GM21723 (cell line): Measurements from ENCODE around the gene MAN2A2.

Source experiments
- ATAC-seq: cut with Tn5 transposase; IDR thresholded peaks from one replicate; pipeline ENCODE4 v1.9.1; 2021; ENCODE audit warnings: mild to moderate bottlenecking, moderate library complexity; ENCODE audit not compliant: unreplicated experiment

Gene MAN2A2

DNA sequence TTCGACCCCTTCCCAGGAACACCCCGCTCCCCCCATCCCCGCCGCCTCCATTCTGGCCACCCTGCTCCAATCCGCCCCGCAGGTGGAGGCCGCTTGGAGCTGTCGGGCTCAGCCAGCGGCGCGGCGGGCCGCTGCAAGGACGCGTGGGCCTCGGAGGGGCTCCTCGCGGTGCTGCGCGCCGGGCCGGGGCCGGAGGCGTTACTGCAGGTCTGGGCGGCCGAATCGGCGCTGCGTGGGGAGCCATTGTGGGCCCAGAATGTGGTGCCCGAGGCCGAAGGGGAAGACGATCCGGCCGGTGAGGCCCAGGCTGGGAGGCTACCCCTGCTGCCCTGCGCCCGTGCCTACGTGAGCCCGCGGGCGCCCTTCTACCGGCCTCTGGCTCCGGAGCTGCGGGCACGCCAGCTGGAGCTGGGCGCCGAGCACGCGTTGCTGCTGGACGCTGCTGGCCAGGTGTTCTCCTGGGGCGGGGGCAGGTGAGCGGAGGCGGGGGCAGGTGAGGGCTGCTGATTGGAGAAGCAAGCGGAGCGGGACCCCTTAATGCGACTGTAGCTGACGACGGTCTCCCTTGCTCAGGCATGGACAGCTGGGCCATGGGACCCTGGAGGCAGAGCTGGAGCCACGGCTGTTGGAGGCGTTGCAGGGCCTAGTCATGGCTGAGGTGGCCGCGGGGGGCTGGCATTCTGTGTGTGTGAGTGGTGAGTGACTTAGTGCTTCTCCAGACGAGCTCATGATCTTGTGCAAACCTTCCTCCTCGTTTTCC lies 54.1 kb downstream of the MAN2A2 start:
- no peak for ATAC-seq

DNA sequence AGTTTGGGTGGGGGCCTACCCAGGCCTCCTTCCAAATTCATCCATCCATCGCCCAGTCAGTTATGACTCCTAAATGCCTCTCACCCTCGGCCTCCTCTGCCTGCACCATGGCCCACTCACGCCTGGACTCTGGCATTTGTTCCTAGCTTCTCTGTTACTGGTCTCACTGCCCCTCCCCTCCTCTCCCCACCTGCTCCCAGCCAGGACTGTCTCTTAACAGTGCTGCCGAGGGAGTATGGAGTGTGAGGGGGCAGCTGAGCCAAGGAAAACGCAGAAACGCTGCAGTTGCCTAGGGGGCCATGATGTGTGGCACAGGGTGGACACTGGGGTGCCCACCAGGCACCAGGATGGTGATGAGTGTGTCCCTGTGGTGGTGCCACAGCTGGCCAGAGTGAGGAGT lies 54.7 kb downstream of the MAN2A2 start:
- no peak for ATAC-seq

DNA sequence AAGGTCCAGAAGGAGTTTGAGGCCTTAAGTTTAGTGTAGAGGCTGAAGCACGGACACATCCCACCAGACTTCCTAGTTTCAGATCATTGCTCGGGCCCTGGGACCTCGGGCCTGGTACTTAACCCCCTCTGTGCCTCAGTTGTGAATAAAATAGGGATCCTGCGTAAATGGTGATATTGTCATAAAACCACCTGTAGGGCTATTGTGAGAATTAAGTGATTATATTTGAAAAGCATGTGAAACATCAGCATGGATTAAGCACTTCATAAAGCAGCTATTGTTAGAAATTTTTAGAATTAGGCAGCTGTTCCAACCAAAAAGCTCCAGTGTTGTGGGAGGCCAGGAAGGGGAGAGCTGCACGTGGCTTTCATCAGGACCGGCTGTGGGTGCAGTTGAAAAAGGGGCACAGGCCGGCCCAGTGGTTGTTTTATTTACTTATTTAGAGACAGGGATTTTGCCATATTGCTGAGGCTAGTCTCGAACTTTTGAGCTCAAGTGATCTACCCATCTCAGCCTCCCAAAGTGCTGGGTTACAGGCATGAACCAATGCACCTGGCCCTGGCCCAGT lies 56.0 kb downstream of the MAN2A2 start:
- no peak for ATAC-seq

DNA sequence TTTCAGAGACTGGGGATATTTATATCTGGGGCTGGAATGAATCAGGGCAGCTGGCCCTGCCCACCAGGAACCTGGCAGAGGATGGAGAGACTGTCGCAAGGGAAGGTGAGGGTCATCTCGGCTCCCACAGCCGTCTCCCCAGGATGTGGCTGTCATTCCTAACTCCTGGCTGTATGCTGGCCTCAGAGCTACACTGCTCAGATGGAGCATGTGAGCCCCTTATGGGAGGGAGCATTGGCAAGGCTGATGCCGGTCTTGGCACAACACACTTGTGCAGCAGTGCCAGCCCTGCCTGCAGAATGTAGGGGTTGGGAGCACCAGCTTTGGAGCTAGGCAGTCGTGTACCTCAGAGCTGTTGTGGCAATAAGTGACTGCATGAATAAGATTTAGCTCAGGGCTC lies 56.8 kb downstream of the MAN2A2 start:
- ATAC-seq, result no peak

DNA sequence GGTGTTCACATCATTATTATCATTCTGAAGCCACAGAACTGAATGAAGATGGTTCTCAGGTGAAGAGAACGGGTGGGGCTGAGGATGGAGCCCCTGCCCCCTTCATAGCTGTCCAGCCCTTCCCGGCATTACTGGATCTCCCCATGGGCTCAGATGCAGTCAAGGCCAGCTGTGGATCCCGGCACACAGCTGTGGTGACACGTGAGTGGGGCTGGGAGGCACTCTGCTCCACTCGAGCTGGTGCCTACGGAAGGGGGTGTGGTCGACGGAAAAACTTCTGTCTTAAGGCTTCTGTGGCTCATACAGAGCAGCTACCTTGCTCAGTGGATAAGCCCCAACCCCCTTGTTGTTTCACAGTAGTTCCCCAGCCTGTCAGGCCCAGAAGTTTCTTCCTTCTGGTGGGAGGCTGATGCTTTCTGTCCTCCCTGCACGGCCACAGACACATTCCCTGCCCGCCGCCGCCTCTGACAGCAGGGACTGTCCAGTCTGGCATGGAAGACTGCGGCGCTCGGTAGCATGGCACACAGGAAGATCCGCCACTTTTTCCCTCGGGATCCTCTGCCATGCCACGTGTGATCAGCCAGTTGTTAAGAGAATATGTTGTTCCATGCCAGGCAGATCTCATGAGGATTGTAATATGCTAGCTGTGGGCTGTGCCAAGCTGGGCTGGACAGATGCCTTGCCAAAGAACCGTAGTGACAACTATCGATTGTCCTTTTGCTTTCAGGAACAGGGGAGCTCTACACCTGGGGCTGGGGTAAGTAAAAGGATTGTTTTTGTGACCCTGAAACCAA lies 57.4 kb downstream of the MAN2A2 start:
- no peak for ATAC-seq

DNA sequence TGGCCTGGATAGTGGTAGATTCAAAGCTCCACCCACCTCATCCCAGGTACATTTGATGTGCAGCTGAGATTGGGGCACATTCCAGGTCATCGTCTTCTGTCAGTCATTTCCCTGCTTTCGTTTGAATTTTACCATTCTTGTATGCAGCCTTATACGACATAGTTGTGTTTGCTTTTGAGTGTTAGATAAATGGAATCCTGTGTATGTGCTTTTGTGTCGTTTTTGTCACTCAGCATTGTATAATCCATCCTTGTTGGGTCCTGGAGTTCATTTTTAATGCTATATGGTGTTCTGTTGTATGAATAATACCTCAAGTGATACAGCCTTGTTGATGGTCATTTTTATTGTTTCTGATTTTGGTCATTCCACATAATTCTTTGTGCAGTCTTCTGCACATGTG lies 58.9 kb downstream of the MAN2A2 start:
- no peak for ATAC-seq

DNA sequence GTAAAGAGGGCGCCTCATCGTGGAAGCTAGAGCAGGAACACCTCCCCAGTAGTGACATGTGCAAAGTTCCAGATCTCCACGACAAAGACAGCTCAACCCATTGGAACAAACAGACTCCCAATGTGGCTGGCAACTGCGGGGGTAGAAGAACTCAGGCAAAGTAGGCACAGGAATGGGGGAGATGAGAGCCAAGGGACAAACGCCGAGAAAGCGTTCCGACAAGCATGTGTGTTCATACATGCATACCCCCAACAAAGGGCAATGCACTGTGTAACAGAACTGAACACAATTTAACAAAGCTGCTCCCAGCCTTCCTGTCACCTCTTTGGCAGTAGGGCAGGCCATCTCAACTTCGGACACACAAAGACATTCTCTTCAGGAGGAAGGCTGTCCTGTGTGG lies 63.2 kb downstream of the MAN2A2 start:
- no peak for ATAC-seq

DNA sequence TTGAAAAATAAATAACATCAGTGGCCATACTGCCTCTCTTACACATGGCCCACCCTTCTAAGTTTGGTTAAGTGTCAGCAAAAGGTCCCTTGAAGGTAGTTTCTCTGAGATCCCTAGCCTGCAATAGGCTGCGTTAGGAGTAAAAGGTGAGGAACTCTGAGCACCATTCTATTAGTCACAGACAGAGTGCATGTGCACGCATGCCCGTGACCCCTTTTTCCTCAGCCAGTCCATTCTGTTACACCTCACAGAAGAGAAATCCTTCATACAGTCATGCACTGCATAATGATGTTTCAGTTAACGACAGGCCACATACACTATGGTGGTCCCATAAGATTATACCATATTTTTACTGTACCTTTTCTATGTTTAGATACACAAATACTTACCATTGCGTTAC lies 64.1 kb downstream of the MAN2A2 start:
- ATAC-seq, result no peak

DNA sequence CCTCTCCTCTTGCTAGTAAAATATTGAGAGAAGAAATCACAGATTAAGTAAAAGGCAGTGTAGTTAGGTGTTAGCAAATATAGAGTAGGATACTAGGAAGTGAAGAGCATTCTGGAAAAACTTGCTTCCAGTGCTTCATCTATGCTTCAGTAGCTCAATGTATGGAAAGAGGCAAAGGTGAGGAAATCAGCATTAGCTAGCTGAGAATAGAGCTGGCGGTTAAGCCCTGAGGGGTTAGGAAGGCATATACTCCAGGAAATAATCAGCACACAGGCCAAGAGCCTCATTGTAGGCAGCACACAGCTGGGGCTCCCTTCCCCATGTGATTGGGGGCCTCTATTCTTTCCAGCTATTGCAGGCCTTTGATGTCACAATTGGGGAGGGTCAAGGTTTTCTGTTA lies 65.3 kb downstream of the MAN2A2 start:
- ATAC-seq, result no peak

DNA sequence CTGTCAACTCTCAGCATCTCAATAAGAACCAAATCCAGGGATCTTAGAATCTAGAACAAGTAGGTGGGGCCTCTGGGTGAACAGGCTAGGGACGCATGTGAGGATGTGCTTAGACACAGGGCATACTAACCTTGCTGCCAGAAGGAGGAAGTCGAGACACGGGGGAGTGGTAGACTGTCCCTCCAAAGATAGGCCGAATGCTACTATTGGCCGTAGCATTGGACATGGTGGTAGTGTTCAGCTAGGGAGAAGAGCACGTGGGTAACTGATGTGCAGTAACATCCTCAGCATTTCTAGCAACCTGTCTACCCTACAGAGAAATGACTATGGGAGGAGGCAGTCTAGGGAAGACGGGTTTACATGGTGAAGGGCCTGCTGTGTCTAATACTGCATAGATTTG lies 67.2 kb downstream of the MAN2A2 start:
- no peak for ATAC-seq

DNA sequence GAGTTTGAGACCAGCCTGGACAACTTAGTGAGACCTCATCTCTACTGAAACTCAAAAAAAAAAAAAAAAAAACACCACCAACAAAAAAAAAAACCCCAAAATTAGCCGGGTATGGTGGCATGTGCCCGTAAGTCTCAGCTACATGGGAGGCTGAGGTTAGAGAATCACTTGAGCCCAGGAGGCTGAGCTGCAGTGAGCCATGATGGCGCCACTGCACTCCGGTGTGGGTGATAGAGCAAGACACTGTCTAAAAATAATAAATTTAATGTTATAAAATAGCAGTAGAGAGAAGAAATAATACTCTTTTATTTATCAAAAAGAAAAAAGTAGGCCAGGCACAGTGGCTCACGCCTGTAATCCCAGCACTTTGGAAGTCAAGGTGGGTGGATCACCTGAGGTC lies 69.0 kb downstream of the MAN2A2 start:
- ATAC-seq, result no peak
